Peyer's patch (tissue), 4 donors: ENCODE measurements around the gene CTR9.

ENCODE experiments used
- CTCF ChIP-seq, 6 experiments: fragments of 450-650 bp in 4 of 6; fragments of 200-600 bp in 2 of 6; sonication (generic) in 1 of 6; IDR thresholded peaks; one replicate each; pipeline ENCODE4 v1.5.1; 2017 to 2019; ENCODE audit warnings: antibody characterized with exemption in 6 of 6, mild to moderate bottlenecking in 3 of 6, moderate library complexity in 1 of 6
- POLR2A ChIP-seq, 2 donors: fragments of 450-650 bp; IDR thresholded peaks; one replicate each; pipeline ENCODE4 v1.5.1; 2017; ENCODE audit warnings: antibody characterized with exemption in 2 of 2, mild to moderate bottlenecking in 2 of 2, moderate library complexity in 2 of 2

GRCh38 chr11:10774811-10775210 lies 23.8 kb downstream of the CTR9 start:
- TF ChIP-seq CTCF (IDR thresholded peaks at IDR 0.05) = no peak
- no peak for TF ChIP-seq POLR2A (IDR thresholded peaks at IDR 0.05)
